Esophagus muscularis mucosa (tissue), 3 donors: ENCODE results near the gene DGKB.

Experiments used
- POLR2A ChIP-seq: fragments of 450-650 bp; IDR thresholded peaks from one replicate; pipeline ENCODE4 v1.6.1; 2017; ENCODE audit warnings: antibody characterized with exemption, moderate library complexity, mild to moderate bottlenecking, low read depth
- TF ChIP-seq, protein P1 (sequence below), 3 experiments: fragments of 200-600 bp in 2 of 3; fragments of 450-650 bp in 1 of 3; sonication (generic) in 2 of 3; IDR thresholded peaks; one replicate each; pipeline ENCODE4 v1.5.1; 2017 to 2019; ENCODE audit warnings: antibody characterized with exemption in 3 of 3, mild to moderate bottlenecking in 2 of 3, moderate library complexity in 1 of 3

DNA sequence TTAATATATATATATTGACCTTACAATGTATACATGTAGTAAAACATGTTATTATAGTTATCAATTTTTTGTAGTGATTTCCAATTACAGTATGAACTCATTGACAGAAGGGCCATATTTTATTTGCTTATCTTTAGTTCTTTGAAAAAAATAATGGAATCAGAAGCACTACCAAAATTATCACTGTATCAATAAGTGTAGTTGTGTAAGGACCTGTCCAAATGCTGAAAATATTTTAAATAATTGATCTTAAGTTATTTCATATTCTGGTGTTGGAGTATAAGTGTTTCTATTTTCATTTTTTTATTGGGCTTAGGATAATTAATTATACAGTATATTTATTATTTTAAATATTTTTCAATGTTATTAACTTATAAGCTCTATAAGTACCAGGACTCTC, 8.5 kb upstream of the DGKB start:
- TF ChIP-seq, protein P1, sequence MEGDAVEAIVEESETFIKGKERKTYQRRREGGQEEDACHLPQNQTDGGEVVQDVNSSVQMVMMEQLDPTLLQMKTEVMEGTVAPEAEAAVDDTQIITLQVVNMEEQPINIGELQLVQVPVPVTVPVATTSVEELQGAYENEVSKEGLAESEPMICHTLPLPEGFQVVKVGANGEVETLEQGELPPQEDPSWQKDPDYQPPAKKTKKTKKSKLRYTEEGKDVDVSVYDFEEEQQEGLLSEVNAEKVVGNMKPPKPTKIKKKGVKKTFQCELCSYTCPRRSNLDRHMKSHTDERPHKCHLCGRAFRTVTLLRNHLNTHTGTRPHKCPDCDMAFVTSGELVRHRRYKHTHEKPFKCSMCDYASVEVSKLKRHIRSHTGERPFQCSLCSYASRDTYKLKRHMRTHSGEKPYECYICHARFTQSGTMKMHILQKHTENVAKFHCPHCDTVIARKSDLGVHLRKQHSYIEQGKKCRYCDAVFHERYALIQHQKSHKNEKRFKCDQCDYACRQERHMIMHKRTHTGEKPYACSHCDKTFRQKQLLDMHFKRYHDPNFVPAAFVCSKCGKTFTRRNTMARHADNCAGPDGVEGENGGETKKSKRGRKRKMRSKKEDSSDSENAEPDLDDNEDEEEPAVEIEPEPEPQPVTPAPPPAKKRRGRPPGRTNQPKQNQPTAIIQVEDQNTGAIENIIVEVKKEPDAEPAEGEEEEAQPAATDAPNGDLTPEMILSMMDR (IDR thresholded peaks at IDR 0.05) = no peak
- no peak for TF ChIP-seq POLR2A
